Stimulated activated CD8-positive, alpha-beta memory T cell treated with anti-CD3 and anti-CD28 coated beads, Interleukin-15, amount 100 ng/mL, for 4 hours (primary cell): ENCODE results near the gene SLC37A3.
"Not testable (repeated sequence)": the region's sequence is repeated elsewhere in the genome, so short reads cannot be mapped to it uniquely, and the experiment has no call there.

ENCODE experiments used
- DNase-seq, 2 donors: peaks; one replicate each; pipeline ENCODE4 v3.0.0-alpha.2; 2020; ENCODE audit warnings: low read depth in 2 of 2

SLC37A3 gene

DNA sequence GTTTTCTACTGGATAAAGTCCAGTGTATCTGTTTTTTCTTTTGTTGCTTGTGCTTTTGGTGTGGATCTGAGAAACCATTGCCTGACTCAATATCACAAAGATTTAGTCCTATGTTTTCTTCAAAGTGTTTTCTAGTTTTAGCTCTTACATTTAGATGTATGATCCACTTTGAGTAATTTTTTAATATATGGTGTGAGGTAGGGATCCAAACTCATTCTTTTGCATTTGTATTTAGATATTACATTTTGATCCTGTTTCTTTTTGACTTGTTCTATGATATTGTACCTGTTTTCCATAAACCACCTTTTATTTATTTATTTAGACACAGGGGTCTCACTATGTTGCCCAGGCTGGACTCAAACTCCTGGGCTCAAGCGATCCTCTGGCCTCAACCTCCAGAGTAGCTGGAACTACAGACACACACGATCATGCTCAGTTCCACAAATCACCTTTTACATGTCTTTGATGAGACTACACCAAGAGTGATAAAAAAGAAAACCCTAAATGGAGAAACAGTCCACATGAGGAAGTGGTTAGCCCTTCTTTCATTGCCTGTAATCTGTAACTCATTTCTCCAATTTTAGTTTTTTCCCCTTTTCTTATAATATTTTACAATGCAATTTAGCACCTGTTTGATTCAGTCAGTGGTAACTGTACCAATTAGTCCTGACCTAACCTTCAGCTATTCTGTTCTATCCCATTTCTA, 86.0 kb downstream of the SLC37A3 start:
- no peak for DNase-seq

DNA sequence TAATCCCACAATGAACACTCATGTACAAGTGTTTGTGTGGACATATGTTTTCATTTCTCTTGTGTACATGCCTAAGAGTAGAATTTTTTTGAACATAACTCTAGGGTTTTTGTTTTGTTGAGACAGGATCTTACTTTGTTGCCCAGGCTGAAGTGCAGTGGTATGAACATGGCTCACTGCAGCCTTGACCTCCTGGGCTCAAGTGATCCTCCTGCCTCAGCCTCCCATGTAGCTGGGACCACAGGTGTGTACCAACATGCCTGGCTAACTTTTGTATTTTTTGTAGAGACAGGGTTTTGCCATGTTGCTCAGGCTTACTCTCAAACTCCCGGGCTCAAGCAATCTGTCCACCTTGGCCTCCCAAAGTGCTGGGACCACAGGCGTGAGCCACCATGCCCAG, 87.2 kb downstream of the SLC37A3 start:
- not testable (repeated sequence) for DNase-seq

DNA sequence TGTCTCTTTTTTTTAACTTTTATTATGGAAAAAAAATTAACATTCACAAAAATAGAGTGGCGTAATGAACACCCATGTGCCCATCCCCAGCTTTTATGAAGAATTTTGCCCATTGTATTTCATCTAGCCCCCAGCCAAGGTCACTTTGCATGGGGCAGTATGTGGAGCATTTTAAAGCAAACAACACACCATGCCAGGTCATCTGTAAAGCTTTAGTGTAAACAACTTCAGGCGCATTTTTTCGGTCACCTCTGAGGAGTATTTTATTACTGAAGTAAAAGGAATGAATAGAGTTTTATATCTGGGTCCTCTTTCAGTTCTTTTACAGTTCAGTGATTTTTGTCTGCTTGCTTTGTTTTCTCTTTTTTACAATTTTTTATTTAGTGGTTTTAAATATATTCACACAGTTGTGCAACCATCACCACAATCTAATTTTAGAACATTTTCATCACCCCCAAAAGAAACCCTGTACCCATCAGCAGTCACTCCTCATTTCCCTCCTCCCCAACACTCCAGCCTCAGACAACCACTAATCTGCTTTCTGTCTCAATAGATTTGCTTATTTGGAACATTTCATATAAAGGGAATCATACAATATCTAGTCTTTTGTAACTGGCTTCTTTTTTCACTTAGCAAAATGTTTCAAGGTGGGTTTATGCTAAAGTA, 87.9 kb downstream of the SLC37A3 start:
- DNase-seq, result no peak

DNA sequence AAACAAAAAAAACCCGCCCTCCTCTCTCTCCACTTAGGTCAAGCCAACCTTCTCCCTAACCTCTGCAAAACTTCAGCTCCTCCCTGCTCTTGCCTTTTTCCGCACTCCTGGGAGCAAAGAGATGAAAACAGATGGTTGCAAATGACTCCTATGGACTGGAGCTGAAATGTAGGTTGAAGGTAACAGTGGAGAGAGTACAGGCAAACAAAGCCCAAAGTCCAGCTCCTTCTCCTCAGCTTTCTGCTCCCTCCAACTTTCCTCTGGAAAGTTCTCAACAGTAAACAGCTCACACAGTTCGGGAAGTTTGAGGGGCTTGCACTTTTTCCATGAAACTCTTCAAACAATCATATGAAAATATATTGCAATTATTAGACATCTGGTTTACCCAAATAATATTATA, 90.3 kb downstream of the SLC37A3 start:
- DNase-seq, result no peak

DNA sequence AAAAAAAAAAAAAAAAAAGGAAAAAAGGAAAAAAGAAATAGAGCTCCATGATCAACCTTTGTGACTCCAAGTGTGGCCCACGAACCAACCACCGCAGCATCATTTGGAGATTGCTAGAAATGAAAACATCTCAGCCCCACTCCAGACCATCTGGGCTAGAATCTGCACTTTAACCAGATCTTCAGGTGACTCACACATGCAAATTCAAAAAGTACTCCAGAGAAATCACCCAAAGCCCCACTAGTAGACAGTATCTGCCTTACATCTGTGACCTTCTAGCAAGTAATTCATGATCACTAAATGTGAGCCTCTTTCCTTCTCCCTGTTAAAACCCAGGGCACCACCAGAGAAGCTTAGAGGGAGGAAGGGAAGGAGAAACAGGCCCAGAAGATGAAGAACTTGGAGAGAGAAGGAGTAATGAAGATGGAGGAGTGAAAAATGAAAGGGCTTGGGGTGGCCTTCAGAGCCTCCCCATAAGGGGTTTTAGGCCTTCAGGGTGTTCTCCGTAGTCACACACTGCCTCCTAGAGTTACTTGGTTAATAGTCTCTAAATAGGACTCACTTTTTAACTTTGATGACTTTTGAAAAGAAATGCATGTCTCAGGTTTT, 94.0 kb downstream of the SLC37A3 start:
- DNase-seq, result peak; percentile 4 to 25

DNA sequence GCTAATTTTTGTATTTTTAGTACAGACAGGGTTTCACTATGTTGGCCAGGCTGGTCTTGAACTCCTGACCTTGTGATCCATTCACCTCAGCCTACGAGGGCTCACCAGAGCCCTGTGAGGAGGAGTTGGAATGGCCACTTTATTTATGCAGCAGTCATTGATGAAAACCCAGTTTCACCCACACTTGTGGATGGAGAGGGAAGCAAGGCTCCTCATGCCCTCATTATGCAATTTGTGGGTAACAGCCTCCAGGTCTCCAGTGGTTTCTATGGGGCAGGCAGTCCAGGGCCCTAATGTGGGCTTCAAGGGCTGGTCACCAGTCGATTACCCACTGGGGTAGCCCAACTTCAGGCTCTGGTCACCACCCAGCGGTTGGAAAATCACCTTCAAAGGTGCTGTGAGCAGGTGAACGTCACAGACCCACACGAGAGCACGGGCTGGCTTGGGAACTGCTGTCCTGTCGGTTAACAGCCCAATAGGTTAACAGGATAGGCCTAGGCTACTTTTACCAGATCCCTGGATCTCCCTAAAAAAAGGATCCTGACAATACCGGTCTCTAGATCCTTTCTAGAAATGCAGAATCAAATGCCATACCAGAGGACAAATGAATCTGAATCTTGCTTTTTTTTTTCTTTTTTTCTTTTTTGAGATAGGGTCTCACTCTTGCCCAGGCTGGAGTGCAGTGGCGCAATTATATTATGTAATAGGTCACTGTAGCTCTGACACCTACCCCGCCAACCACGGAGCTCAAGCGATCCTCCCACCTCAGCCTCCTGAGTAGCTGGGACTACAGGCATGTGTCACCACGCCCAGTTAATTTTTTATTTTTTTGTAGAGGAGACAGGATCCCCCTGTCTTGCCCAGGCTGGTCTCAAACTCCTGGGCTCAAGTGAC, 97.8 kb downstream of the SLC37A3 start:
- DNase-seq, result no peak

DNA sequence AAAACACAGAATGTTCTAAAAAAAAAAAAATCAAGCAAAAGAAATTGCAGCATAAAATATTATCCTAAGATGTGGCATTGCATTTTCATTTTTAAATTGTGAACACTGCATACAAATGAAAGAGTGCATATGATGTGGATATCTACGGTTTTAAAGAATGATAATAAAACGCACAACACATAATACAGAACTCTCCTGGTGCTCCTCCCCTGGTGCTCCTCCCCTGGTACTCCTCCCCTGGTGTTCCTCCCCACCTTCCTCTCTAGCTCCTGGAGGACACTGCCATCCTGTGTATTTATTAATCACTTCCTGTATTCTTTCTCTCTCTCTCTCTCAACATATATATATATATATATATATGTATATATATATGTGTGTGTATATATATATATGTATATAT, 100.1 kb downstream of the SLC37A3 start:
- no peak for DNase-seq

DNA sequence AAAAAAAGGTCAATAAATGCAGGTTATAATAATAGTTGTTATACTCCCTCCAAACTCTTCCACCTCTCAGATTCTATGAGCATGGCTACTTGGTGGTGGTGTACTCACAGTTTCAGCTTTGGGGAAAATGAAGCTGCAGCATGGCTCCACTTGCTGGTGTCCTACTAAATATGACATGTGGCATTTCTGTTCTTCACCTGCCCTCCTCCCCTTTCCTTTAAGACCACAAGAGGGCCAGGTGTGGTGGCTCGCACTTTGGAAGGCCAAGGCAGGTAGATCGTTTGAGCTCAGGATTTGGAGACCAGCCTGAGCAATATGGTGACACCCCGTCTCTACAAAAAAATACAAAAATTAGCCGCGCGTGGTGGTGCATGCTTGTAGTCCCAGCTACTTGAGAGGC, 101.1 kb downstream of the SLC37A3 start:
- no peak for DNase-seq

DNA sequence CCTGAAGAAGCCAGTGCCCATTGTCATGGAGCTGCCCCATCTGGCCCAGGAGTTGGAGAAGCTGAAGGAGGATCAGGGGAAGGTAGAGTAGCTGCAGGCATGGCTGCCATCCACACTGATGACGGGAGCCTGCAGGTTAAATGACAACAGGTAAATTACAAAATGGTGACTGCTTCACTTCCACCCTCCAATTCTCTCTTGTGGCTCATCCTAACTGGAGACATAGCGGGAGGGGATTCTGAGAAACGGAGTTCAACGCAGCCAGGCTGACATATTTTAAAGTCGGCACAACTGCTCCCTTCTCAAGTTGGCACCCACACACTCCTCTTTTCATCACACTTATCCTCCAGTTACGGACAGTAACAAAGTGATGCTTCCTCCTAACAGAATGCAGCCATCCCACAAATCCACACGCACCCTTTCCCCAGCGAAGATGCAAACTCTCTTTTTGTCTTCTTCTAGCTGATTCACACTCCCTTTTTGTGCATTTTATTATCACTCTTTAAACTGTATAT, 103.0 kb downstream of the SLC37A3 start:
- no peak for DNase-seq

DNA sequence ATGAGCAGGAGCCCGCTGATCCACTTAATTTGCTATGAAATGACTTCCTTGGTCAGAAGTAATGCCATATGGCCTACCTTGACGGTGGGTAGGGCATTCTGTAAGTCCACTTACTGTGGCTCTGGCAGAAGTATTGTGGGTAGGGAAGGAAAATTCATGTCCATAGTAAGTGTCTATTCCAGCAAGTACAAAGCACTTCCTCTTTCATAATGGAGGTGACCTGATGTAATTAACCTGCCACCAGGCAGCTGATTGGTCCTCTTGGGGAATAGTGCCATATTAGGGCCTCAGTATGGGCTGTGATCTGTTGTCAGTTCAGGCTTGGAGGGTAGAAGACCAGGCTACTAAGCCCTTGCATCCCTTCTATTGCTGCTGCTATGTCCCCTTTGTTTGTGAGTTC, 103.9 kb downstream of the SLC37A3 start:
- DNase-seq, result no peak

DNA sequence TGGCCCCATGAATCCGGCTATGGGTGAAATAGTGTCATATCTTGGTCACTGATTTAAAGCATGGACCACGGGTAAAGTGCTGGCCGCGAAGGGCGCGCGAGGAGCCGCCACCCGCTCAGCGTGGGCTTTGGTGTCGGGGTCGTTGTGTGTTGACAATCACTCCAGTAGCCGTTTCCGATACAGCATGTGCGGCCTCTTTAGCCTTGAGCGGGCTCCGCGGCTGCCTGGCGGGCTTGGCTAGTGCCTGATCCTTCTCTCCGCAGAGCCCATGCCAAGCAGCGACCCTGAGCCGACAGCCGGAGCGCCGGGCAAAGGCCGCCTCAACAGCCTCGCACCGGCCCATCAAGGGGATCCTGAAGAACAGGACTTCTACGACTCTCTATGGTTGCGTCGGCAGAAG, 105.9 kb downstream of the SLC37A3 start:
- DNase-seq, result no peak

DNA sequence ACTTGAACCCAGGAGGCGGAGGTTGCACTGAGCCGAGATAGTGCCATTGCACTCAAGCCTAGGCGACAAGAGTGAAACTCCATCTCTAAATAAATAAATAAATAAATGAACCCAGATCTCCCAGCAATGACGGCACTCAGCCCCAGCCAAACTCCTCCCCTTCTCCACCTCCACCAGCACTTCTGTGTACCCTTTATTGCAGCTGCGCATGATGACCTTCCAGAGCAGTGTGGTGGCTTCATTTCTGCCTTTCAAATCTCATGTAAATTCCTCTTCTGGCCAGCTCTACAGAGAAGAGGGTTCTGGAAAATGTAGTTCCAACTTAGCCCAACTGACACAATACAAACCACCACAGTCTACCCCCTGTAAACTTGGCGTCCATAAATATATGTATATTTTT, 108.5 kb downstream of the SLC37A3 start:
- DNase-seq, result no peak

DNA sequence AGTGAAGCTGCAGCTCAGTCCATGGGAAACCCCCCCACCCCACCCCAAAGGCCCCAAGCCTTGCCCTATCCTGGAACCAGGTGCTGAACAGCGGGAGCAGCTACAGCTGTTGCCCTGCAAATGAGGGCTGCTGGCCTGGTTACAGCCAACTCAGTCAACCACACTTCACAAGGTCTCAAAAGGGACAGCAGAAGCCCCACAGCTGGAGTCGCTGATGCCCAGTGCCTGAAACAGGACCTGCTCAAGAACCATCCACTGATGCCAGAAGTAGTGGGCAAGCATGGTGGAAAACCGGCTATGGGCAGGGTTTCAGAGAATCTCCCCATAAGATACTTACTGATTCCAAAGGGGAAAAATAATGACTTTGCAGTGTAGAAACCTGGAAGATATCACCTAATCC, 110.3 kb downstream of the SLC37A3 start:
- no peak for DNase-seq

DNA sequence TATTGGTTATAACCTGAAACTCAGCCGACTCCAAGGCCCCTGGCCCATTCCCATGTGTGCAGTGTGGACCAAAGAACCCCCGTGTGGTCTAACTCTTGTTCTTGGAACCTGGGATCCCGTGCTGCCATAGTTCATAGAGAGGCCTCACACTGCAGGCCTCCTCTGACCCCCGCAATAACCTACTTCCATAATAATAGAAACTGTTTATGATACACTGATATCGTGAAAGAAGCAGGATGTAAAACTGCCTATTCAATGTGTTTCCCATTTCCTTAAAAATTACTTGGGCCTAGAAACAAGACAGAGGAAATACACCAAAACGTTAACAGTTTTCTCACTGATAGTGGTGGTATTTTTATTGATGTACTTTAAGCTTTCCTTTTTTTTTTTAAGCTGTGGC, 112.4 kb downstream of the SLC37A3 start:
- DNase-seq, result no peak

DNA sequence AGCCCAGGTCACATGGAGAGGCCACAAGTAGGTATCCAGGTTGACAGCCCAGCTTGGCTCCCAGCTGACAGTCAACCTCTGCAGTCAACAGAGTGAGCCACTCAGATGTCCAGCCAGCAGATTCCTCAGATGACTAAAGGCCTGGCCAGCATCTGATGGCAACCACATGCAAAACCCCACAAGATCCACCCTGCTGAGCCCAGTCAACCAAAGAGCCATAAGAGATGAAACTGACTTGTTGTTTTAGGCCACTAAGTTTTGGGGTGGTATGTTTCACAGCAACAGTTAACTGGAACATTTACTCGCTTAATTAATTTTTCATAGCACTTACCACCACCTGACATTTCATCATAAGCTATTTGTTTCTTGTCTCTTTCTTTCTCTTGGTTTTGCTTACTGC, 114.3 kb downstream of the SLC37A3 start:
- no peak for DNase-seq
